Fibroblast of the aortic adventitia (primary cell): Measurements from ENCODE around the gene PHACTR1. TPM values are rescaled to one million over a fixed set of nuclear protein-coding genes. Genes with fewer than 3 reads are reported as not detected.
A peak's percentile ranks its signal among the peaks of the same experiment; 100 is the strongest.

Experiments used
- DNase-seq: peaks from one replicate; pipeline ENCODE4 v3.0.0-alpha.2; 2010; ENCODE audit warnings: low read depth
- H3K4me3 ChIP-seq: 2 replicates; pipeline ENCODE4 v1.5.1; 2011; ENCODE audit warnings: low read depth, mild to moderate bottlenecking, control low read depth, low read length, moderate library complexity
- total RNA-seq: library from RNA; depleted of rRNA; stranded (reverse); fragments of >200 nt; gene quantifications from 2 replicates; pipeline ENCODE4 v1.2.3, GENCODE V29; 2012; ENCODE audit warnings: low replicate concordance
- TF ChIP-seq, protein P1 (sequence below): IDR thresholded peaks from 2 replicates; pipeline ENCODE4 v1.5.1; 2011; ENCODE audit warnings: mild to moderate bottlenecking, low read length, control low read depth, inconsistent platforms; ENCODE audit not compliant: insufficient read depth

PHACTR1 gene
- total RNA-seq, 1 donor: 0.99 TPM

- no peak for DNase-seq
Measured at GRCh38 chr6:13252790-13253189, 536.2 kb downstream of the PHACTR1 start.

DNA sequence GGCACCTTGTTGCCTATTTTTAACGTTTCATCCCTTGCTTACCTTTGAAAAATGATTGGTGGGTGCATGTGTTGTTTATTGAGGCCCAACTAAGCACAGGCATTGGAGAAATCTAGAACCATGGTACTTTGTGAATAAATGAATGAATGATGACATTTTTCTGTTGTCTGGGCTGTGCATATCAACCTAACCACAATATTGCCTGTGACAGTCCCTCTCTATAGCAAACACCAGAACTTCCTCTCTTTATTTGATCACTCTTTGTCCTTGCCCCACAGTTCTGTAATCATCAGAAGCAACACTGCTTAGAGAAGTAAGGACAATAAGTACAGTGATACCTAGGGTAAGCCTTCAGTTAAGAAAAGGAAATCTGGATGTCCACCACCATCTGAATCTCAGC, 536.7 kb downstream of the PHACTR1 start:
- DNase-seq: no peak
- no peak overlapping the region for H3K4me3 ChIP-seq
- TF ChIP-seq, protein P1, sequence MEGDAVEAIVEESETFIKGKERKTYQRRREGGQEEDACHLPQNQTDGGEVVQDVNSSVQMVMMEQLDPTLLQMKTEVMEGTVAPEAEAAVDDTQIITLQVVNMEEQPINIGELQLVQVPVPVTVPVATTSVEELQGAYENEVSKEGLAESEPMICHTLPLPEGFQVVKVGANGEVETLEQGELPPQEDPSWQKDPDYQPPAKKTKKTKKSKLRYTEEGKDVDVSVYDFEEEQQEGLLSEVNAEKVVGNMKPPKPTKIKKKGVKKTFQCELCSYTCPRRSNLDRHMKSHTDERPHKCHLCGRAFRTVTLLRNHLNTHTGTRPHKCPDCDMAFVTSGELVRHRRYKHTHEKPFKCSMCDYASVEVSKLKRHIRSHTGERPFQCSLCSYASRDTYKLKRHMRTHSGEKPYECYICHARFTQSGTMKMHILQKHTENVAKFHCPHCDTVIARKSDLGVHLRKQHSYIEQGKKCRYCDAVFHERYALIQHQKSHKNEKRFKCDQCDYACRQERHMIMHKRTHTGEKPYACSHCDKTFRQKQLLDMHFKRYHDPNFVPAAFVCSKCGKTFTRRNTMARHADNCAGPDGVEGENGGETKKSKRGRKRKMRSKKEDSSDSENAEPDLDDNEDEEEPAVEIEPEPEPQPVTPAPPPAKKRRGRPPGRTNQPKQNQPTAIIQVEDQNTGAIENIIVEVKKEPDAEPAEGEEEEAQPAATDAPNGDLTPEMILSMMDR: no peak

More at GRCh38 chr6:13252790-13253189, 536.2 kb downstream of the PHACTR1 start:
- no peak overlapping the region for H3K4me3 ChIP-seq
- TF ChIP-seq, protein P1: no peak

DNA sequence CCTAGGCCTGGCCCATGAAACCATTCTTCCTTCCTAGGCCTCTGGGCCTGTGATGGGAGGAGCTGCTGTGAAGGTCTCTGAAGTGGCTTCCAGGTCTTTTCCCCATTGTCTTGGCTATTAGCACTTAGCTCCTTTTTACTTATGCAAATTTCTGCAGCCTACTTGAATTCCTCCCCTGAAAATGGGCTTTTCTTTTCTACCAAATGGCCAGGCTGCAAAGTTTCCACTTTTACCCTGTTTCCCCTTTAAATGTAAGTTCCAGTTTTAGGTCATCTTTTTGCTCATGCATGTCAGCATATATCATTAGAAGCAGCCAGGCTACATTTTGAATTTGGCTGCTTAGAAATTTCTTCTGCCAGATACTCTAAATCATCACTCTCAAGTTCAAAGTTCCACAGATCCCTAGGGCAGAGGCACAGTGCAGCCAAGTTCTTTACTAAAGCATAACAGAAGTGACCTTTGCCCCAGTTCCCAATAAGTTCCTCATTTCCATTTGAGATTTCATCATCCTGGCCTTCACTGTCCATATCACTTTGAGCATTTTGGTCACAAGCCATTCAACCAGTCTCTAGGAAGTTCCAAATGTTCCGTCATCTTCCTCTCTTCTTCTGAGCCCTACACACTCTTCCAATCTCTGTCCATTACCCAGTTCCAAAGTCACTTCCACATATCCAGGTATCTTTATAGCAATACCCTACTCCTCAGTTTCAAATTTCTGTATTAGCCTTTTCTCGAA, 539.9 kb downstream of the PHACTR1 start:
- peak; percentile 26 for DNase-seq
- TF ChIP-seq, protein P1: no peak
- H3K4me3 ChIP-seq: no peak overlapping the region

DNA sequence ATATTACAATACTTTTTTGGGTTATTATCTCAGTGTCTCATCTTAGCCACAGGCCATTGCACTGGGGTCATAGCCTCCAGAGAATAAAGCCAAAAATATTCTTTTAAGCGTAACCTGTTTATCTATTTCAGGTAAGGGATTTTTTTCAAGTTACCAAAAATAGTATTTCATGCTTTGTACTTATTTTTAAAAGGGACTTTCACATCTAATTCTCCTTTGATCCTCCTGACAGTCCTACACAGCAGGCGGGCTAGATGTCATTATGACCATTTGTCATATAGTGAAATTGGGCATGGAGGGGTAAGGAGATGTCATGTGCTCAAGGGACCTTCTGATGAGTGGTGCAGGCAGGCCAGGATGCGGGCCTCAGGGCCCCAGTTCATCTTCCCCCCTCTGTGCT, 542.8 kb downstream of the PHACTR1 start:
- TF ChIP-seq, protein P1: no peak
- no peak overlapping the region for H3K4me3 ChIP-seq
- DNase-seq: no peak

GRCh38 chr6:13260101-13260598, 543.6 kb downstream of the PHACTR1 start:
- DNase-seq: no peak
- H3K4me3 ChIP-seq: no peak overlapping the region
- TF ChIP-seq, protein P1: no peak

DNA sequence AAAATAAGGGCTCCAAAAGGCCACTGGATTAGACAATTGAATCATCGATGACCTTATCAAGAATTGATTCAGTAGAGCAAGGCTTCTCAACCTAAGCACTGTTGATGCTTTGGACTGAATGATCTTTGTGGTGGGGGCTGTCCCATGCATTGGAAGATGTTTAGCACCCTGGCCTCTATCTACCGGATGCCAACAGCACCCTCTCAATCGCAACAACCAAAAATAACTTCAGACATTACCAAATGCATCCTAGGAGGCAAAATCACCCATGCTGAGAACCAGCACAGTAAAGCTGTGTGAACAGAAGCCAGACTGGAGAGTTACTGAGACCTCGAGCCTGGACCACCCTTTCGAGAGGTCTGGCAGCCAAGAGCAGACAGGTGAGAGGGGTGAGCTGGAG, 544.3 kb downstream of the PHACTR1 start:
- TF ChIP-seq, protein P1: no peak
- DNase-seq: no peak
- H3K4me3 ChIP-seq: no peak overlapping the region
